ENCODE results near the gene TPI1.

Gene TPI1

DNA sequence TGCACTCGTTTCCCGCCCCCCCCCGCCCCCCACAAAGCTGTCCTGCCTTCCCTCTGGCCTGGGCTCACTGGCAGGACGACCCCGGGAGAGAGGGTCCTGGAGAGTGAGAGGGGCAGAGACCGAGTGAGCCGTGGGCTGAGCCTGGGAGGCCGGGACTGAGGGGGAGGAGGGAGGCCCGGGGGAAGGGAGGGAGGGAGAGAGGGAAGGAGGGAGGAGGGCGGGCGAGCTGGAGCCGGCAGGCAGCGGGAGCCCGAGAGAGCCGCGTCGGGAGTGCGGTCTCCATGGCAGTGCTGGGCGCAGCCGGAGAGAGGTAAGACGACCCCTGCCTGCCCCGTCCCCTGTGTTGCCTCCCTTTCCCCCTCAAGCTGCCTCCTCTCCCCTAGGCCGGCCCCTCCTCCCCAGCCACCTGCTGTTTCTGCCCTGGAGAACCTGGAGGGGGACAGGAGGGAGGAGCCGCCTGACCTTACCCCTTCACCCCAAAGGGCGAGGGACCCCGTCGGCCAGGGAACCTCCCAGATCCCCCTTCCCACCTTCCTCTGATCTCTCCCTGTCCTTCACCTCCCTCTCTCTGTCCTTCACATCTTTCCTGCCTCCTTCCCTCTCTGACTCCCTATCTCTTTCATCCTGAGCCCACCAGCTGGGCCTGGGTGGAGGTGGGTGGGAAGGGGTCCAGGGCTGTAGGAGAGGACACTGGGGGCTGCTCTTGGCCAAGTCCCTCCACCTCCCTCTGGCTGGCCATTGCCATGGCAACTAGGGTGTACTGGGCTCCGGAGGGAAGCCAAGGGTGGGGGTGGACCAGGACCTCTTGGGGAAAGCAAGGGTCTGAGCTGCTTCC lies 45.5 kb upstream of the TPI1 start, which contains the start of gene GPR162:
GPR162 (plus strand) TSS at position 231 of the 835 bp plus-strand sequence. CDS start 2,078 bp downstream, outside the sequence.
- TF ChIP-seq, protein P1, sequence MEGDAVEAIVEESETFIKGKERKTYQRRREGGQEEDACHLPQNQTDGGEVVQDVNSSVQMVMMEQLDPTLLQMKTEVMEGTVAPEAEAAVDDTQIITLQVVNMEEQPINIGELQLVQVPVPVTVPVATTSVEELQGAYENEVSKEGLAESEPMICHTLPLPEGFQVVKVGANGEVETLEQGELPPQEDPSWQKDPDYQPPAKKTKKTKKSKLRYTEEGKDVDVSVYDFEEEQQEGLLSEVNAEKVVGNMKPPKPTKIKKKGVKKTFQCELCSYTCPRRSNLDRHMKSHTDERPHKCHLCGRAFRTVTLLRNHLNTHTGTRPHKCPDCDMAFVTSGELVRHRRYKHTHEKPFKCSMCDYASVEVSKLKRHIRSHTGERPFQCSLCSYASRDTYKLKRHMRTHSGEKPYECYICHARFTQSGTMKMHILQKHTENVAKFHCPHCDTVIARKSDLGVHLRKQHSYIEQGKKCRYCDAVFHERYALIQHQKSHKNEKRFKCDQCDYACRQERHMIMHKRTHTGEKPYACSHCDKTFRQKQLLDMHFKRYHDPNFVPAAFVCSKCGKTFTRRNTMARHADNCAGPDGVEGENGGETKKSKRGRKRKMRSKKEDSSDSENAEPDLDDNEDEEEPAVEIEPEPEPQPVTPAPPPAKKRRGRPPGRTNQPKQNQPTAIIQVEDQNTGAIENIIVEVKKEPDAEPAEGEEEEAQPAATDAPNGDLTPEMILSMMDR (IDR thresholded peaks at IDR 0.05; ENCODE audit: low read depth, low read length, poor library complexity, severe bottlenecking), result no peak
- no peak for TF ChIP-seq EZH2phosphoT487 (IDR thresholded peaks at IDR 0.05; ENCODE audit: borderline replicate concordance, low read length)
- Histone ChIP-seq H3K9me3 (ENCODE audit: control insufficient read depth, insufficient read depth, low read length) (no peaks in the 10 kb centered on the region), H3K9me2 (replicated peaks; ENCODE audit: control insufficient read depth, low read length) (no peaks in the 10 kb centered on the region), H3F3A (ENCODE audit: control insufficient read depth, insufficient read depth) (no peaks in the 10 kb centered on the region), H3K27ac (ENCODE audit: low read depth, low read length) (no peak within 1 kb of the TSS), H3K4me1 (ENCODE audit: control insufficient read depth, low read length) (peaks cover 10% of the 10 kb centered on the region), H4K20me1 (ENCODE audit: control insufficient read depth, insufficient read depth, low read depth, low read length) (no peaks in the 10 kb centered on the region), H3K4me3 (ENCODE audit: low read length) (no peak within 1 kb of the TSS), H3K36me3 (ENCODE audit: control insufficient read depth, low read length) (no peaks in the 10 kb centered on the region), H3K4me2 (ENCODE audit: low read length) (peak within 1 kb of the TSS; percentile 25), H3K79me2 (ENCODE audit: control insufficient read depth, low read length) (no peaks in the 10 kb centered on the region), H3K27me3 (ENCODE audit: control insufficient read depth, low read length) (peaks cover 68% of the 10 kb centered on the region)

DNA sequence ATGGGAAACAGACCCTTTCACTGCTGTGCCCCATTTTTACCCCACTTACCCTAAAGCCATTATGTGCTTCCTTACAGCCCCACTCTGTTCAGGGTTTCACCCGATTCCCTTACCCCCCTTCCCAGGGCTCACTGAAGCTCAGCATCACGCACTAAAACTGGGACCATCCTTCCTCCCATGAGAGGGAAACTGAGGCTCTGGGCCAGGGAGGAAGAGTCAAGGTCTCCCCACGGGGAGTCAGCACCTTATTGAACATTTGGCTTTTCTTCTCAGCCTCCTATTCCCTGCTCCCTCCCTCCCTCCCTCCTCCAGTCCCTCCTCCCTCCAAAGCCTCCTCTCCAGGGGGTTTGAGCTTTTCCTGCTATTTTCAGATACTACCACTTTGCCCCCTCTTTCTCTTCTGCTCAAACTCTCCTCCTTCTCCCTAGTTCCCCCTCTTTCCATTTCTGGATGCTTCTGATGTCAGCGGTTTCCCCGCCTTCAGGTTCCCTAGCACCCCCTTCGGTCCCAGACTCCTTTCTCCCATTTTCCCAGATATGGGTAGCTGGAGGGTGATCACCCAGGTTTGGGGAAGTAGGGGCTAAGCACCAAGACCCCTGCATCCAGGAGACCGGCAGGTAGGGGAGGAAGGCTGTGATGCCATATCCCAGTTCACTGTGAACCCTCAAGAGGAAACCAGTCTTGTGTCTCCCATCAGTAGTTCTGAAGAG lies 44.8 kb upstream of the TPI1 start:
- H3F3A ChIP-seq (ENCODE audit: control insufficient read depth, insufficient read depth), result no peaks in the 10 kb centered on the region
- no peaks in the 10 kb centered on the region for H3K9me3 ChIP-seq (ENCODE audit: control insufficient read depth, insufficient read depth, low read length)
- no peaks in the 10 kb centered on the region for H3K36me3 ChIP-seq (ENCODE audit: control insufficient read depth, low read length)
- H3K79me2 ChIP-seq (ENCODE audit: control insufficient read depth, low read length), result no peaks in the 10 kb centered on the region
- TF ChIP-seq, protein P1 (IDR thresholded peaks at IDR 0.05; ENCODE audit: low read depth, low read length, poor library complexity, severe bottlenecking), result no peak
- TF ChIP-seq EZH2phosphoT487 (IDR thresholded peaks at IDR 0.05; ENCODE audit: borderline replicate concordance, low read length), result no peak
- H3K27ac ChIP-seq (ENCODE audit: low read depth, low read length), result no peak overlapping the region
- H4K20me1 ChIP-seq (ENCODE audit: control insufficient read depth, insufficient read depth, low read depth, low read length), result no peaks in the 10 kb centered on the region
- no peak overlapping the region for H3K4me3 ChIP-seq (ENCODE audit: low read length)
- peaks cover 76% of the 10 kb centered on the region for H3K27me3 ChIP-seq (ENCODE audit: control insufficient read depth, low read length)
- no peaks in the 10 kb centered on the region for H3K9me2 ChIP-seq (replicated peaks; ENCODE audit: control insufficient read depth, low read length)
- H3K4me1 ChIP-seq (ENCODE audit: control insufficient read depth, low read length), result peaks cover 15% of the 10 kb centered on the region
- no peak overlapping the region for H3K4me2 ChIP-seq (ENCODE audit: low read length)

DNA sequence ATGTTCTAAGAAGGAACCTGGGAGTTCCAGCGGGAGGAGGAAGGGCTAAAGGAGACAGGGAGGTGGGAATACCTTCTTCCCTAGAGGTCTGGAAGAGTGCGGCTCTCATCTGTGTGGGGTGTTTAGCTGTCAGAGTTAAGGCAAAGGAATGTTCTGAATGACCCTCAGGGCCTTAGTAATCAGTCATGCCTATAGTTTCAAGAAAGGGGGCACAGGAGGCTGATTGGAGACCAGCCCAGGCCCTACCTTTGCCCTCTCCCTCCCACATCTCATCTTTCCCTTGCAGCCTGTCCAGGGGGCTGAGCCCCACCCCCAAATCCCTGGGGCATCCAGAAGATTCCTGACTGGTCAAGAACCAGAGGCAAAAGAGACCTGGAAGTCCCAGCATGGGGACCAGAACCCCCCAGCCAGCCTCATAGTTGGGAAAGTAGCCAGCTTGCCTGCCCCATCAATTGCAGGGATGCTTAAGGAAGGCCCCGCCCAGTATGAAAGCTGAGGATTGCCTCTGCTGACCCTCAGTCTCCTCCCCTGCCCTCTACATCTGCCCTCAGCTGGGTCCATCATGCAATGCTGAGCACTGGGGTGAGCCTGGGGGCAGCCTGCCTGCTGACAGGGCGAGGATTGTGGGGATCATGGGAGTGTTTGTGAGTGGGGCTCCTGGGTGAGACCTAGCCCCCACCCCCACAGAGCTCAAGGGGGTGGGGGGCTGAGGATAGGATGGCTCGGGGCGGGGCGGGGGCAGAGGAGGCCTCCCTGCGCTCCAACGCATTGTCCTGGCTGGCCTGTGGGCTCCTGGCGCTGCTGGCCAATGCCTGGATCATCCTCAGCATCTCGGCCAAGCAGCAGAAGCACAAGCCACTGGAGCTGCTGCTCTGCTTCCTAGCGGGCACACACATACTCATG lies 43.9 kb upstream of the TPI1 start:
- H3K79me2 ChIP-seq (ENCODE audit: control insufficient read depth, low read length), result no peaks in the 10 kb centered on the region
- no peaks in the 10 kb centered on the region for H3F3A ChIP-seq (ENCODE audit: control insufficient read depth, insufficient read depth)
- TF ChIP-seq EZH2phosphoT487 (IDR thresholded peaks at IDR 0.05; ENCODE audit: borderline replicate concordance, low read length), result no peak
- TF ChIP-seq, protein P1 (IDR thresholded peaks at IDR 0.05; ENCODE audit: low read depth, low read length, poor library complexity, severe bottlenecking), result no peak

More for the DNA sequence above, 43.9 kb upstream of the TPI1 start:
- H3K4me2 ChIP-seq (ENCODE audit: low read length), result no peak overlapping the region
- no peaks in the 10 kb centered on the region for H3K9me2 ChIP-seq (replicated peaks; ENCODE audit: control insufficient read depth, low read length)
- no peak overlapping the region for H3K27ac ChIP-seq (ENCODE audit: low read depth, low read length)
- H3K4me3 ChIP-seq (ENCODE audit: low read length), result no peak overlapping the region
- H3K27me3 ChIP-seq (ENCODE audit: control insufficient read depth, low read length), result peaks cover 82% of the 10 kb centered on the region
- no peaks in the 10 kb centered on the region for H3K36me3 ChIP-seq (ENCODE audit: control insufficient read depth, low read length)
- H4K20me1 ChIP-seq (ENCODE audit: control insufficient read depth, insufficient read depth, low read depth, low read length), result no peaks in the 10 kb centered on the region
- peaks cover 21% of the 10 kb centered on the region for H3K4me1 ChIP-seq (ENCODE audit: control insufficient read depth, low read length)
- no peaks in the 10 kb centered on the region for H3K9me3 ChIP-seq (ENCODE audit: control insufficient read depth, insufficient read depth, low read length)

Data from DOHH2 (cell line).